ENCODE measurements around the gene BABAM2. TPM values are rescaled to one million over a fixed set of nuclear protein-coding genes. Genes with fewer than 3 reads are reported as not detected.

The BABAM2 gene
- total RNA-seq, 1 experiment from 2014 or later = 40.8 TPM

DNA sequence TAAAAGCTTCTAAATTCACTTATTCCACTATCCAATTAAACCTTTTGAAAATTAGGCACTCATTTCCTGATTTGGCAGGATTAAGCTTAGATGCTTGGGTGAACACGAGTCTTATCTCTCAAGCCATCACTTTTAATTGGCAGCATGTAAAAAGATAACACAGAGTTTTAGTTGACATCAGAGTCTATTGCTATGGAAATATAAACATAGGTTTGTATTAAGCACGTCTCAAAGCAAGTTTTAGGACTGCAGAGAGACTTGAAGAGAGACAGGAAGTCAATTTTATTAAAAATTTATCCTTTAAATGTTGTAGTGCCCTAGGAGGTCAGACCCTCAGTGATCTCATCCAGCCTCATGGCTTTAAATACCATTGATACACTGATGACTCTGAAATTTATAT lies 5.9 kb upstream of the BABAM2 start:
- Histone ChIP-seq H2AFZ (ENCODE audit: low read length) (no peak overlapping the region), H3K27ac (ENCODE audit: low read length) (no peak overlapping the region), H3K79me2 (ENCODE audit: low read length) (no peaks in the 10 kb centered on the region), H3K4me1 (ENCODE audit: low read length) (peaks cover 9% of the 10 kb centered on the region), H3K4me2 (ENCODE audit: low read depth, low read length, poor library complexity, severe bottlenecking) (no peak overlapping the region), H3K4me3 (ENCODE audit: low read length) (no peak overlapping the region), H3K36me3 (ENCODE audit: insufficient read depth, low read length) (no peaks in the 10 kb centered on the region), H3K27me3 (ENCODE audit: low read length) (no peaks in the 10 kb centered on the region), H3K9ac (ENCODE audit: low read length) (no peak overlapping the region), H3K9me3 (ENCODE audit: low read length) (no peaks in the 10 kb centered on the region), H3K9me2 (replicated peaks; ENCODE audit: insufficient read depth, low read length) (no peaks in the 10 kb centered on the region), H4K20me1 (ENCODE audit: insufficient read depth, low read depth, low read length) (no peaks in the 10 kb centered on the region)
- DNase-seq = no peak

DNA sequence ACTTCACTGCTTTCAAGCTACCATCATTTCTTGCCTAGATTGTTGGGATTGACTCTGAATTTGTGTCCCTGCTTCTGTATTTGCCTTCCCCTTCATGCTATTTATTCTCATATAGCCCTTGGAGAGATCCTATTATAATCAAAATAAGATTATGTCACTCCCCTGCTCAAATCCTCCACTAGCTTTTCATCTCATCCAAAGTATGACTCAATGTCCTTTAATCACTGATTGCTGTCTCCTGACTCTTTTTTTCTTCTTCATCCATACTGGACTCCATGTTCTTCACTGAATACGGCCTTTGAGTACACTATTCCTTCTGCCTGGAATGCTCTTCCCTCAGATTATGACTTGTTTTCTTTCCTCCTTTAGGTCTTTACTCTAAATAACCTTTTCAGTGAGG lies 5.3 kb upstream of the BABAM2 start:
- H3K27me3 ChIP-seq (ENCODE audit: low read length) = no peaks in the 10 kb centered on the region
- no peaks in the 10 kb centered on the region for H3K9me2 ChIP-seq (replicated peaks; ENCODE audit: insufficient read depth, low read length)
- H3K4me2 ChIP-seq (ENCODE audit: low read depth, low read length, poor library complexity, severe bottlenecking) = no peak overlapping the region
- no peak overlapping the region for H3K27ac ChIP-seq (ENCODE audit: low read length)
- no peaks in the 10 kb centered on the region for H3K9me3 ChIP-seq (ENCODE audit: low read length)
- H3K36me3 ChIP-seq (ENCODE audit: insufficient read depth, low read length) = no peaks in the 10 kb centered on the region
- H3K9ac ChIP-seq (ENCODE audit: low read length) = no peak overlapping the region
- peaks cover 14% of the 10 kb centered on the region for H3K4me1 ChIP-seq (ENCODE audit: low read length)
- H2AFZ ChIP-seq (ENCODE audit: low read length) = no peak overlapping the region
- H3K79me2 ChIP-seq (ENCODE audit: low read length) = no peaks in the 10 kb centered on the region
- DNase-seq = no peak
- H3K4me3 ChIP-seq (ENCODE audit: low read length) = no peak overlapping the region
- H4K20me1 ChIP-seq (ENCODE audit: insufficient read depth, low read depth, low read length) = no peaks in the 10 kb centered on the region

DNA sequence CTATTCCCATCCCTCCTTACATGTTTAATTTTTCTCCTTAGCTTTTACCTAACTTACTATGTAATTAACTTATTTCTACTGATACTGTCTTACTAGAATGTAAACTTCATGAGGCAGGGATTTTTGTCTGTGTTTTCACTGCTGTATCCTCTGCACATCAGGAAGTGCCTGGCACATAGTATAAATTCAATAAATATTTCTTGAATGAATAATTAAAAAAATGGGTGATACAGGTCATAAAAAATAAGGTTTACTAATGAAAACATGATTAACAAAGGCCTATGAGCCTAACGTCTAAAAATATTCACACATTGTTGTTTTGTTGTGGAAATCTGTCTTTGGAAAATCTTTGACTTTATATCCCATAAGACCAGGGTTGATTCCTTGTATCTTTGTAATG lies 4.9 kb upstream of the BABAM2 start:
- no peaks in the 10 kb centered on the region for H3K9me3 ChIP-seq (ENCODE audit: low read length)
- H3K9me2 ChIP-seq (replicated peaks; ENCODE audit: insufficient read depth, low read length) = no peaks in the 10 kb centered on the region
- H4K20me1 ChIP-seq (ENCODE audit: insufficient read depth, low read depth, low read length) = no peaks in the 10 kb centered on the region
- H3K36me3 ChIP-seq (ENCODE audit: insufficient read depth, low read length) = no peaks in the 10 kb centered on the region
- DNase-seq = no peak
- no peak overlapping the region for H2AFZ ChIP-seq (ENCODE audit: low read length)
- no peaks in the 10 kb centered on the region for H3K27me3 ChIP-seq (ENCODE audit: low read length)
- peaks cover 14% of the 10 kb centered on the region for H3K4me1 ChIP-seq (ENCODE audit: low read length)
- no peak overlapping the region for H3K27ac ChIP-seq (ENCODE audit: low read length)
- no peak overlapping the region for H3K4me2 ChIP-seq (ENCODE audit: low read depth, low read length, poor library complexity, severe bottlenecking)
- no peaks in the 10 kb centered on the region for H3K79me2 ChIP-seq (ENCODE audit: low read length)
- no peak overlapping the region for H3K4me3 ChIP-seq (ENCODE audit: low read length)
- no peak overlapping the region for H3K9ac ChIP-seq (ENCODE audit: low read length)

DNA sequence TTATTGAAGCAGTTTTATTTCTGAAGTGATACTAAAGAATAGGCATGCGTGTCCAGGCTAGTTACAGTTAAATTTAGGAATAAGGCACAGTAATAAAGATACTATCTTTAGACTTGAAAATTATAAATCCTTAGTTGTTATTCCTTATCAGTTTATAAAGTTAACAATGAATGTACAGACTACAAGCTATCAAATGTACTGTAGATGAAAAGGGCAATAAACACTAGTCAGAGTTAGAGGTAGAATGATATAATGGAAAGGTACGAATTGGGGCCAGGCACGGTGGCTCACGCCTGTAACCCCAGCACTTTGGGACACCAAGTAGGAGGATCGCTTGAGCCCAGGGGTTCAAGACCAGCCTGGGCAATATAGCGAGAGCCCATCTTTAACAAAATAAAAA lies 4.2 kb upstream of the BABAM2 start:
- Histone ChIP-seq H3K9me2 (replicated peaks; ENCODE audit: insufficient read depth, low read length) (no peaks in the 10 kb centered on the region), H3K4me1 (ENCODE audit: low read length) (peaks cover 19% of the 10 kb centered on the region), H3K4me3 (ENCODE audit: low read length) (no peak overlapping the region), H3K9me3 (ENCODE audit: low read length) (no peaks in the 10 kb centered on the region), H4K20me1 (ENCODE audit: insufficient read depth, low read depth, low read length) (no peaks in the 10 kb centered on the region), H3K4me2 (ENCODE audit: low read depth, low read length, poor library complexity, severe bottlenecking) (no peak overlapping the region), H3K79me2 (ENCODE audit: low read length) (peaks cover 5% of the 10 kb centered on the region), H3K27me3 (ENCODE audit: low read length) (no peaks in the 10 kb centered on the region), H3K27ac (ENCODE audit: low read length) (no peak overlapping the region), H3K9ac (ENCODE audit: low read length) (no peak overlapping the region), H2AFZ (ENCODE audit: low read length) (no peak overlapping the region), H3K36me3 (ENCODE audit: insufficient read depth, low read length) (no peaks in the 10 kb centered on the region)
- DNase-seq = no peak

DNA sequence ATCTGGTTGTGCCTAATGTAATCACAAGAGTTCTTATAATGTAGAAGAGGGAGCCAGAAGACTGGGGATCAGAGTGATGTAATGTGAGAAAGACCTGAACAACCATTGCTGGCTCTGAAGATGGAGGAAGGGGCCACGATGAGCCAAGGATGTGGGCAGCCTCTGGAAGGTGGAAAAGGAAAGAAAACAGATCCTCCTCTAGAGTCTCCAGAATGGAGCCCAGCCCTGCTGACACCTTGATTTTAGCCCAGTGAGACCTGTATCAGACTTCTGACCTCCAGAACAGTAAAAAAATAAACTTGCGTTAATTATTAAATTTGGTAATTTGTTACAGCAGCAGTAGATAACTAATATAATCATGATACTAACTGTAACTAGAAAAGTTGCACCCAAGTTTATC lies 3.4 kb upstream of the BABAM2 start:
- peaks cover 13% of the 10 kb centered on the region for H3K79me2 ChIP-seq (ENCODE audit: low read length)
- H3K4me2 ChIP-seq (ENCODE audit: low read depth, low read length, poor library complexity, severe bottlenecking) = no peak overlapping the region
- H3K27ac ChIP-seq (ENCODE audit: low read length) = no peak overlapping the region
- H3K4me1 ChIP-seq (ENCODE audit: low read length) = peaks cover 27% of the 10 kb centered on the region
- H3K9me2 ChIP-seq (replicated peaks; ENCODE audit: insufficient read depth, low read length) = no peaks in the 10 kb centered on the region
- H3K9me3 ChIP-seq (ENCODE audit: low read length) = no peaks in the 10 kb centered on the region
- H3K36me3 ChIP-seq (ENCODE audit: insufficient read depth, low read length) = no peaks in the 10 kb centered on the region
- H3K27me3 ChIP-seq (ENCODE audit: low read length) = no peaks in the 10 kb centered on the region
- H4K20me1 ChIP-seq (ENCODE audit: insufficient read depth, low read depth, low read length) = no peaks in the 10 kb centered on the region
- DNase-seq = no peak
- no peak overlapping the region for H2AFZ ChIP-seq (ENCODE audit: low read length)
- H3K4me3 ChIP-seq (ENCODE audit: low read length) = no peak overlapping the region
- H3K9ac ChIP-seq (ENCODE audit: low read length) = no peak overlapping the region

DNA sequence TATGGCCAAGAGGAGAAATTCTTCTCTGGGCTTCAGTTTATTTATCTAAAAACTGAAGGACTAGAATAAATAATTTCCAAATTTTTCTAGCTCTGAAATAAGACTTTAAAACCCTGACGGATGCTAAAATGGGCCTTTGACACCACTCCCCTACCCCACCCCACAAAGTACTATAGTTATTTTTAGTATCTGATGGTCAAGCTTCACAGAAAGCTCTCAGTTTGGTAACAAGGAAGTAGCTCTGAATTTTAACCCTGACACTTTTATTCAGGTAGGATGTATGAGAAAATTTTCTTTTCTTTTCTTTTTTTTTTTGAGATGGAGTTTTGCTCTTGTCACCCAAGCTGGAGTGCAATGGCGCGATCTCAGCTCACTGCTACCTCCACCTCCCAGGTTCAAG lies 2.7 kb upstream of the BABAM2 start:
- Histone ChIP-seq H3K27ac (ENCODE audit: low read length) (no peak overlapping the region), H3K9ac (ENCODE audit: low read length) (no peak overlapping the region), H3K4me2 (ENCODE audit: low read depth, low read length, poor library complexity, severe bottlenecking) (no peak overlapping the region), H3K4me3 (ENCODE audit: low read length) (no peak overlapping the region), H3K9me2 (replicated peaks; ENCODE audit: insufficient read depth, low read length) (no peaks in the 10 kb centered on the region), H3K4me1 (ENCODE audit: low read length) (peaks cover 33% of the 10 kb centered on the region), H3K79me2 (ENCODE audit: low read length) (peaks cover 20% of the 10 kb centered on the region), H3K27me3 (ENCODE audit: low read length) (no peaks in the 10 kb centered on the region), H3K9me3 (ENCODE audit: low read length) (no peaks in the 10 kb centered on the region), H3K36me3 (ENCODE audit: insufficient read depth, low read length) (no peaks in the 10 kb centered on the region), H4K20me1 (ENCODE audit: insufficient read depth, low read depth, low read length) (no peaks in the 10 kb centered on the region), H2AFZ (ENCODE audit: low read length) (no peak overlapping the region)
- DNase-seq = no peak

DNA sequence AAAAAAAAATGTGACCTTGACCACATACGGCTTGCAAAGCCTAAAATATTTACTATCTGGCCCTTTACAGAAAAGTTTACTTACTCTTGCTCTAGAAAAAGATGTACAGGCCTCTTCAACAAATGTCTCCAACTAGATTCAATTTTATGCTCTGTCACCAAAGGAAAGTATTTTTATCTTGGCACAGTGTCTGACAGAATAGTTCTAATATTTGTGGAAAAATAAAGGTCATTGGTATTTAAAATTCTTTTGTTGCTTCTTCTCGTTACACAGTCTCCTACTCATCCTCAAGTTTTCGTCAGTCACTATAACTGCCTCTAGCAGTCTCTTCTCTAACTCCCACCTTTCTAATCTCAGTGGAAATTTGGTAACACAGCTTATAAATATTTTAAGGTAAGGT lies 1.7 kb upstream of the BABAM2 start:
- H3K4me3 ChIP-seq (ENCODE audit: low read length) = no peak overlapping the region
- DNase-seq = no peak
- H4K20me1 ChIP-seq (ENCODE audit: insufficient read depth, low read depth, low read length) = no peaks in the 10 kb centered on the region
- H3K27ac ChIP-seq (ENCODE audit: low read length) = no peak overlapping the region
- H3K4me2 ChIP-seq (ENCODE audit: low read depth, low read length, poor library complexity, severe bottlenecking) = peak overlapping the region; percentile 98
- H3K9me3 ChIP-seq (ENCODE audit: low read length) = no peaks in the 10 kb centered on the region
- H3K9ac ChIP-seq (ENCODE audit: low read length) = no peak overlapping the region
- H3K9me2 ChIP-seq (replicated peaks; ENCODE audit: insufficient read depth, low read length) = no peaks in the 10 kb centered on the region
- H2AFZ ChIP-seq (ENCODE audit: low read length) = no peak overlapping the region
- peaks cover 26% of the 10 kb centered on the region for H3K79me2 ChIP-seq (ENCODE audit: low read length)
- peaks cover 33% of the 10 kb centered on the region for H3K4me1 ChIP-seq (ENCODE audit: low read length)
- no peaks in the 10 kb centered on the region for H3K36me3 ChIP-seq (ENCODE audit: insufficient read depth, low read length)
- H3K27me3 ChIP-seq (ENCODE audit: low read length) = no peaks in the 10 kb centered on the region

DNA sequence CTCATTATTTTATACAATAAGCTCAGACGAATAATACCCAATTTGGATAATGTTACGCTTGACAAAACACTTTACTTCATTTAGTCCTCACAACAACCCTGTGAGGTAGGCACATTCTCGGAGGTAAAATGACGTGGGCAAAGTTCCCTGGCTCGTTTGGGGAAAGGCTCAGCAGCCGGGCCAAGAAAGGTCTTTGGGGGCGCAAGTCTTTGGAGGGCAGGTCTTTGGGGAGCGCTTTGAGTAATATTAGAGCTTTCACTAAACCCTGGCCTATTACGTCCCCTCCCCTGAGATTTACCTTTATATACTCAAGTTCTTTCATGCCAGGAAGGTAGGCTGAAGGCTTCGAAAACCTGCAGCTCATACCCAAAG lies 769 bp upstream of the BABAM2 start:
- H3K4me1 ChIP-seq (ENCODE audit: low read length) = peaks cover 33% of the 10 kb centered on the region
- H2AFZ ChIP-seq (ENCODE audit: low read length) = peak overlapping the region; percentile 86

More for the DNA sequence above, 769 bp upstream of the BABAM2 start:
- no peaks in the 10 kb centered on the region for H3K36me3 ChIP-seq (ENCODE audit: insufficient read depth, low read length)
- H3K27ac ChIP-seq (ENCODE audit: low read length) = peak overlapping the region; percentile 14; the same call in 1 of the 2 replicates
- peak overlapping the region; percentile 98 for H3K4me2 ChIP-seq (ENCODE audit: low read depth, low read length, poor library complexity, severe bottlenecking)
- peak overlapping the region; percentile 87 for H3K9ac ChIP-seq (ENCODE audit: low read length)
- H4K20me1 ChIP-seq (ENCODE audit: insufficient read depth, low read depth, low read length) = no peaks in the 10 kb centered on the region
- H3K9me2 ChIP-seq (replicated peaks; ENCODE audit: insufficient read depth, low read length) = no peaks in the 10 kb centered on the region
- peak overlapping the region; percentile 89 for H3K4me3 ChIP-seq (ENCODE audit: low read length)
- H3K79me2 ChIP-seq (ENCODE audit: low read length) = peaks cover 26% of the 10 kb centered on the region
- H3K9me3 ChIP-seq (ENCODE audit: low read length) = no peaks in the 10 kb centered on the region
- peak; percentile 74 for DNase-seq
- H3K27me3 ChIP-seq (ENCODE audit: low read length) = no peaks in the 10 kb centered on the region
